ENCODE measurements around the gene NCAN. TPM values are rescaled to one million over a fixed set of nuclear protein-coding genes. Genes with fewer than 3 reads are reported as not detected.
A peak's percentile ranks its signal among the peaks of the same experiment; 100 is the strongest.

NCAN gene
- total and polyA plus RNA-seq, 8 donors: 0.03 to 0.14 (median 0.09) TPM; not detected in 2

GRCh38 chr19:19176950-19177349, 34.8 kb upstream of the NCAN start:
- H3K9me3 ChIP-seq: peaks cover 0 to 4% of the 10 kb centered on the region in 2 donors
- H3K27me3 ChIP-seq: no peaks in the 10 kb centered on the region
- H3K4me1 ChIP-seq: peaks cover 0 to 11% of the 10 kb centered on the region in 2 donors
- intact Hi-C loops (cut with DNase I): no loop called here
- peaks cover 0 to 65% of the 10 kb centered on the region in 2 donors for H3K36me3 ChIP-seq
- ATAC-seq (no peak), DNase-seq (no peak)
- TF ChIP-seq, protein P1, sequence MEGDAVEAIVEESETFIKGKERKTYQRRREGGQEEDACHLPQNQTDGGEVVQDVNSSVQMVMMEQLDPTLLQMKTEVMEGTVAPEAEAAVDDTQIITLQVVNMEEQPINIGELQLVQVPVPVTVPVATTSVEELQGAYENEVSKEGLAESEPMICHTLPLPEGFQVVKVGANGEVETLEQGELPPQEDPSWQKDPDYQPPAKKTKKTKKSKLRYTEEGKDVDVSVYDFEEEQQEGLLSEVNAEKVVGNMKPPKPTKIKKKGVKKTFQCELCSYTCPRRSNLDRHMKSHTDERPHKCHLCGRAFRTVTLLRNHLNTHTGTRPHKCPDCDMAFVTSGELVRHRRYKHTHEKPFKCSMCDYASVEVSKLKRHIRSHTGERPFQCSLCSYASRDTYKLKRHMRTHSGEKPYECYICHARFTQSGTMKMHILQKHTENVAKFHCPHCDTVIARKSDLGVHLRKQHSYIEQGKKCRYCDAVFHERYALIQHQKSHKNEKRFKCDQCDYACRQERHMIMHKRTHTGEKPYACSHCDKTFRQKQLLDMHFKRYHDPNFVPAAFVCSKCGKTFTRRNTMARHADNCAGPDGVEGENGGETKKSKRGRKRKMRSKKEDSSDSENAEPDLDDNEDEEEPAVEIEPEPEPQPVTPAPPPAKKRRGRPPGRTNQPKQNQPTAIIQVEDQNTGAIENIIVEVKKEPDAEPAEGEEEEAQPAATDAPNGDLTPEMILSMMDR (IDR thresholded peaks at IDR 0.05): no peak
- no peak overlapping the region for H3K4me3 ChIP-seq
- no peak overlapping the region for H3K27ac ChIP-seq

- no peak for ATAC-seq
- Histone ChIP-seq H3K27me3 (no peaks in the 10 kb centered on the region), H3K4me3 (no peak overlapping the region), H3K4me1 (peaks cover 0 to 10% of the 10 kb centered on the region in 2 donors), H3K9me3 (peaks cover 0 to 4% of the 10 kb centered on the region in 2 donors), H3K27ac (no peak overlapping the region), H3K36me3 (peaks cover 0 to 86% of the 10 kb centered on the region in 2 donors)
- DNase-seq: no peak
- TF ChIP-seq, protein P1 (IDR thresholded peaks at IDR 0.05): no peak
- intact Hi-C loops (cut with DNase I): no loop called here
Measured at GRCh38 chr19:19179548-19180441, 32.0 kb upstream of the NCAN start.

- H3K36me3 ChIP-seq: peaks cover 0 to 88% of the 10 kb centered on the region in 2 donors
- intact Hi-C loops (cut with DNase I): no loop called here
- ATAC-seq: no peak
Measured at GRCh38 chr19:19181488-19181998, 30.2 kb upstream of the NCAN start.

DNA sequence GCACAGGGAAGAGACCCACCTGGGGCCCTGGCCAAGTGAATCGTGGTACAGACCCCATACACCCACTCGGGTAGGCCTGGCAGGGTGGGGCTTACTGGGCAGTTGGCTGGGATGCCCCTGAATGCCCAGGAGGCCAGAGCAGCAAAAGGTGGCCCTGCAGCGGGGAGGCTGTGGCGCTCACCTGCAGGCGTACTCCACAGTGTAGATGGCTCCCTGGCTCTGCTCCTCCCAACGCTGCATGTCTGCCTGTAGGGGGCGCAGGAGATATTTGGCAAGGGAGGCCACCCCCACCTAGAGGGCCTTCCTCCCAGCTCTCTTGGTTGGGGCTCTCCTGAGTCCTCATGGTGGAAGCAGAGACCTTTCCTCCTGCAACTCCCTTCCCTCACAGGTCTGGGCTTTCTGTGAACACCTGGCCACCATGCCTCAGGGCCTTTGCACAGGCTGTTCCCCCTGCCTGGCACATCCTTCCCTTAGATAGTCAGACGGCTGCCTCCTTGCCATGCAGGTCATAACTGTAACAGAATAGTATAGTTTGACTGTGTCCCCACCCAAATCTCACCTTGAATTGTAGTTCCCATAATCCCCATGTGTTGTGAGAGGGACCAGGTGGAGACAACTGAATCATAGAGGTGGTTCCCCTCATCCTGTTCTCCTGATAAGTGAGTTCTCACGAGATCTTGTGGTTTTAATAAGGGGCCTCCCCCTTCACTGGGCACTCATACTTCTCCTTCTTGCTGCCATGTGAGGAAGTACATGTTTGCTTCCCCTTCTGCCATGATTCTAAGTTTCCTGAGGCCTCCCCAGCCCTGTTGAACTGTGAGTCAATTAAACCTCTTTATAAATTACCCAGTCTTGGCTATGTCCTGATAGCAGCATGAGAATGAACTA, 25.7 kb upstream of the NCAN start:
- intact Hi-C loops (cut with DNase I): no loop called here
- Histone ChIP-seq H3K36me3 (peaks cover 0 to 50% of the 10 kb centered on the region in 2 donors), H3K27ac (peak overlapping the region in 1 of 2 donors; percentile 95), H3K27me3 (no peaks in the 10 kb centered on the region), H3K9me3 (no peaks in the 10 kb centered on the region), H3K4me3 (no peak overlapping the region), H3K4me1 (peaks cover 2 to 67% of the 10 kb centered on the region in 2 donors)
- peak; percentile 78 for ATAC-seq
- TF ChIP-seq, protein P1 (IDR thresholded peaks at IDR 0.05): peak; percentile 38 to 57
- DNase-seq: peak in 1 of 4 donors; percentile 60

More at GRCh38 chr19:19181488-19181998, 30.2 kb upstream of the NCAN start:
- H3K27ac ChIP-seq: peak overlapping the region in 1 of 2 donors; percentile 68
- no peaks in the 10 kb centered on the region for H3K27me3 ChIP-seq
- peaks cover 0 to 4% of the 10 kb centered on the region in 2 donors for H3K9me3 ChIP-seq
- peaks cover 0 to 22% of the 10 kb centered on the region in 2 donors for H3K4me1 ChIP-seq
- TF ChIP-seq, protein P1 (IDR thresholded peaks at IDR 0.05): no peak
- DNase-seq: no peak
- no peak overlapping the region for H3K4me3 ChIP-seq

Data from left lung (tissue), 10 donors.